ENCODE measurements around the gene SESN1.

Gene SESN1

GRCh38 chr6:109052018-109052651, 42.5 kb downstream of the SESN1 start:
- Histone ChIP-seq H3K36me3 (ENCODE audit: low read depth) (no peaks in the 10 kb centered on the region), H3K27ac (ENCODE audit: poor library complexity, severe bottlenecking) (no peak overlapping the region), H3K9me3 (ENCODE audit: severe bottlenecking) (no peaks in the 10 kb centered on the region), H3K27me3 (ENCODE audit: insufficient read depth, poor library complexity, severe bottlenecking) (no peaks in the 10 kb centered on the region), H3K4me3 (ENCODE audit: severe bottlenecking) (no peak overlapping the region), H3K4me1 (ENCODE audit: insufficient read depth, poor library complexity, severe bottlenecking) (peaks cover 26% of the 10 kb centered on the region)
- TF ChIP-seq CTCF (IDR thresholded peaks at IDR 0.05; ENCODE audit: poor library complexity, severe bottlenecking) = no peak
- DNase-seq (ENCODE audit: low spot score) = no peak
- ATAC-seq (ENCODE audit: low read depth) = no peak

GRCh38 chr6:109051301-109052017, 43.2 kb downstream of the SESN1 start:
- no peaks in the 10 kb centered on the region for H3K36me3 ChIP-seq (ENCODE audit: low read depth)
- no peak overlapping the region for H3K27ac ChIP-seq (ENCODE audit: poor library complexity, severe bottlenecking)
- no peak for TF ChIP-seq CTCF (IDR thresholded peaks at IDR 0.05; ENCODE audit: poor library complexity, severe bottlenecking)
- DNase-seq (ENCODE audit: low spot score) (no peak), ATAC-seq (ENCODE audit: low read depth) (no peak)
- H3K4me3 ChIP-seq (ENCODE audit: severe bottlenecking) = no peak overlapping the region
- peaks cover 26% of the 10 kb centered on the region for H3K4me1 ChIP-seq (ENCODE audit: insufficient read depth, poor library complexity, severe bottlenecking)
- H3K9me3 ChIP-seq (ENCODE audit: severe bottlenecking) = no peaks in the 10 kb centered on the region
- H3K27me3 ChIP-seq (ENCODE audit: insufficient read depth, poor library complexity, severe bottlenecking) = no peaks in the 10 kb centered on the region

DNA sequence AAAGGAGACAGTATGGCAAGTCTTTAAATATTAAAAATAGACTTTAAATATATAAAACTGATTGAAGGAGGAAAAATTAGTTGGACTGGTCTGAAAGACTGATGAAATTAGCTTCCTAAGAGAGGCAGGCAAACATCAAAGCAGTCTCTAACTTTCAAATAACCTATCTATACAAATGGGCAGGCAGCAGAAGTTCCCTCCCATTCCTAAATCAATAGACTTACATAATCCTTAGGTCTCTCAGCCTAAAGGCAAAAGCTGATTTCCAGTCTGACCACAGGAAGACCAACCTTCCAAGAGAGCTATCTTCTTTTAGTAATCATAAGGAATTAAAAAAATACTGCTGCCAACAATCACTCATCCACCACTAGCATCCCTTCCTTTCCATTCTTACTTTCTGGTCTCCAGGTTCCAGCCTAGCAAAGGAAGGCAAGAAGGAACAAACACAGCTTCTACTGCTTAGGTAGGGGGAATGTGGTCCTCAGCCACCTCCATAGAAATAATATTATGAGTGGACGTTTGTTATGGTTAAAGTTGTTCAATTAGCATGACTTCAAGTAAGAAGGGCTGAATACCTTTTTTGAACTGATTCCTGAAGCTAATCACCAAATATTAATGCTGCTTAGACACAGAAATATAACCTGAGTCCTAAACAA, 44.1 kb downstream of the SESN1 start:
- peak overlapping the region; percentile 9 for H3K27ac ChIP-seq (ENCODE audit: poor library complexity, severe bottlenecking)
- H3K36me3 ChIP-seq (ENCODE audit: low read depth) = no peaks in the 10 kb centered on the region
- peaks cover 20% of the 10 kb centered on the region for H3K4me1 ChIP-seq (ENCODE audit: insufficient read depth, poor library complexity, severe bottlenecking)
- DNase-seq (ENCODE audit: low spot score) (no peak), ATAC-seq (ENCODE audit: low read depth) (peak; percentile 36; the same call in 1 of the 3 replicates)
- H3K4me3 ChIP-seq (ENCODE audit: severe bottlenecking) = no peak overlapping the region
- no peaks in the 10 kb centered on the region for H3K9me3 ChIP-seq (ENCODE audit: severe bottlenecking)
- peak; percentile 1 for TF ChIP-seq CTCF (IDR thresholded peaks at IDR 0.05; ENCODE audit: poor library complexity, severe bottlenecking)
- H3K27me3 ChIP-seq (ENCODE audit: insufficient read depth, poor library complexity, severe bottlenecking) = no peaks in the 10 kb centered on the region

GRCh38 chr6:109050012-109050411, 44.6 kb downstream of the SESN1 start:
- H3K4me3 ChIP-seq (ENCODE audit: severe bottlenecking) = no peak overlapping the region
- H3K9me3 ChIP-seq (ENCODE audit: severe bottlenecking) = no peaks in the 10 kb centered on the region
- H3K4me1 ChIP-seq (ENCODE audit: insufficient read depth, poor library complexity, severe bottlenecking) = peaks cover 20% of the 10 kb centered on the region
- H3K27ac ChIP-seq (ENCODE audit: poor library complexity, severe bottlenecking) = peak overlapping the region; percentile 9
- no peaks in the 10 kb centered on the region for H3K27me3 ChIP-seq (ENCODE audit: insufficient read depth, poor library complexity, severe bottlenecking)
- DNase-seq (ENCODE audit: low spot score) (no peak), ATAC-seq (ENCODE audit: low read depth) (peak; percentile 85)
- peak; percentile 7 for TF ChIP-seq CTCF (IDR thresholded peaks at IDR 0.05; ENCODE audit: poor library complexity, severe bottlenecking)
- H3K36me3 ChIP-seq (ENCODE audit: low read depth) = no peaks in the 10 kb centered on the region

All from RWPE2 (cell line).